Measurements from ENCODE around the gene FAM177B. TPM values are rescaled to one million over a fixed set of nuclear protein-coding genes. Genes with fewer than 3 reads are reported as not detected.

FAM177B gene
- total RNA-seq, 2 experiments from 2014 or later = not detected

DNA sequence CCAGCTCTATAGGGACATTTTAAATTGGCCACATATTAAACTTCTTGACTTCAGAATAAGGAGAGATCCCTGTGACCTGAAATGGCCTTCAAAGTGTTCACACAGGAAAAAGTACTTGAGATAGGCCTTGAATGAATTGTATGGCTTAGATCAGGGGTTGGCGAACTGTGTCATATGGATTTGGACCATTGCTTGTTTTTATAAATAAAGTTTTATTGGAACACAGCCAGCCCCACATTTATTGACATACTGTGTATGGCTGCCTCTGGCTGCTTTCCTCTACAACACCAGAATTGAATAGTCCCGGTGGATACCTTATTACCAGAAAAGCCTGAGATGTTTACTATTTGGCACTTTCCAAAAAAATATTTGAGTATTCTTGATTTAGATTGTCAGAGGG lies 20.6 kb upstream of the FAM177B start:
- no peak overlapping the region for H3K4me2 ChIP-seq (ENCODE audit: low read length)
- H3K4me3 ChIP-seq (ENCODE audit: low read depth, low read length, poor library complexity, severe bottlenecking) = no peak overlapping the region
- H3K79me2 ChIP-seq (ENCODE audit: insufficient read depth, low read depth, low read length) = peaks cover 16% of the 10 kb centered on the region; the same call in 1 of the 2 replicates
- no peaks in the 10 kb centered on the region for H4K20me1 ChIP-seq (ENCODE audit: insufficient read depth, low read length)
- TF ChIP-seq EZH2phosphoT487 (IDR thresholded peaks at IDR 0.05; ENCODE audit: borderline replicate concordance, low read depth, low read length) = no peak
- TF ChIP-seq, protein P1, sequence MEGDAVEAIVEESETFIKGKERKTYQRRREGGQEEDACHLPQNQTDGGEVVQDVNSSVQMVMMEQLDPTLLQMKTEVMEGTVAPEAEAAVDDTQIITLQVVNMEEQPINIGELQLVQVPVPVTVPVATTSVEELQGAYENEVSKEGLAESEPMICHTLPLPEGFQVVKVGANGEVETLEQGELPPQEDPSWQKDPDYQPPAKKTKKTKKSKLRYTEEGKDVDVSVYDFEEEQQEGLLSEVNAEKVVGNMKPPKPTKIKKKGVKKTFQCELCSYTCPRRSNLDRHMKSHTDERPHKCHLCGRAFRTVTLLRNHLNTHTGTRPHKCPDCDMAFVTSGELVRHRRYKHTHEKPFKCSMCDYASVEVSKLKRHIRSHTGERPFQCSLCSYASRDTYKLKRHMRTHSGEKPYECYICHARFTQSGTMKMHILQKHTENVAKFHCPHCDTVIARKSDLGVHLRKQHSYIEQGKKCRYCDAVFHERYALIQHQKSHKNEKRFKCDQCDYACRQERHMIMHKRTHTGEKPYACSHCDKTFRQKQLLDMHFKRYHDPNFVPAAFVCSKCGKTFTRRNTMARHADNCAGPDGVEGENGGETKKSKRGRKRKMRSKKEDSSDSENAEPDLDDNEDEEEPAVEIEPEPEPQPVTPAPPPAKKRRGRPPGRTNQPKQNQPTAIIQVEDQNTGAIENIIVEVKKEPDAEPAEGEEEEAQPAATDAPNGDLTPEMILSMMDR (conservative IDR thresholded peaks at IDR 0.05; ENCODE audit: low read length) = no peak
- H3K4me1 ChIP-seq (ENCODE audit: insufficient read depth, low read length, poor library complexity, severe bottlenecking) = peaks cover 4% of the 10 kb centered on the region
- BruUV-seq (replicated peaks) = no TSS peak
- H2AFZ ChIP-seq (ENCODE audit: low read length) = no peak overlapping the region
- no peak overlapping the region for H3K27ac ChIP-seq (ENCODE audit: low read depth, low read length, poor library complexity, severe bottlenecking)
- peaks cover 53% of the 10 kb centered on the region for H3K36me3 ChIP-seq (ENCODE audit: insufficient read depth, low read length)
- DNase-seq (ENCODE audit: low spot score) = no peak
- no peaks in the 10 kb centered on the region for H3K9me3 ChIP-seq (ENCODE audit: low read length)
- H3K9me2 ChIP-seq (ENCODE audit: insufficient read depth, low read length) = no peaks in the 10 kb centered on the region
- ChIA-PET CTCF (ENCODE audit: unreplicated experiment) (no interaction called here), POLR2A (interaction anchor here (2.8 kb wide), 1 partner anchor 16 kb away, joined by 9 read pairs; no protein-coding TSS in a partner anchor)
- intact Hi-C loops (cut with micrococcal nuclease; ENCODE audit: unreplicated experiment) = loop anchor here (10.0 kb wide), 1 partner anchor 252 kb away; no protein-coding TSS in a partner anchor

DNA sequence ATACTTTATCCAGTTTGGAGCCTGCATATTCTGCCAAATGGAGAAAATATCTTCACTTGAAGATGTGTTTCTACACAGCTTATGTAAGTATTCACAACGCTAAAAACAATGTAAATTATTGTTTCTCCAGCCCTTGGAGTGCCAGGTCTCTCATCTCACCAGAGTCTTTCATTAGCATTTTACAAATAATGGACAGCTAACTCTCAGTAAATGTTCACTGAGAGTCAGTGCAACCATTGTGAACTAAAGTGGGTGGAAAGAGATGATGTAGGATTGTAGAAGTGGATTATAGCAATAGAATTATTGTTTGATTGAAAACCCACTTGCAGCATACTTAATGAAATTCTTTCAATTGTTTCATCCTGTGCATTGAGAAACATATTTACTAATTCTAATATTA lies 8.3 kb upstream of the FAM177B start:
- POLR2A ChIA-PET = interaction anchor here (1.0 kb wide), 1 partner anchor 15 kb away, joined by 7 read pairs; no protein-coding TSS in a partner anchor
- no TSS peak for BruUV-seq (replicated peaks)
- H3K9me3 ChIP-seq (ENCODE audit: low read length) = no peaks in the 10 kb centered on the region
- H3K9me2 ChIP-seq (ENCODE audit: insufficient read depth, low read length) = no peaks in the 10 kb centered on the region
- H4K20me1 ChIP-seq (ENCODE audit: insufficient read depth, low read length) = peaks cover 14% of the 10 kb centered on the region
- H2AFZ ChIP-seq (ENCODE audit: low read length) = no peak overlapping the region
- no peak overlapping the region for H3K27ac ChIP-seq (ENCODE audit: low read depth, low read length, poor library complexity, severe bottlenecking)
- H3K36me3 ChIP-seq (ENCODE audit: insufficient read depth, low read length) = peaks cover 82% of the 10 kb centered on the region
- H3K4me2 ChIP-seq (ENCODE audit: low read length) = no peak overlapping the region
- no peak overlapping the region for H3K4me3 ChIP-seq (ENCODE audit: low read depth, low read length, poor library complexity, severe bottlenecking)
- CTCF ChIA-PET (ENCODE audit: unreplicated experiment) = no interaction called here
- no peak for DNase-seq (ENCODE audit: low spot score)
- H3K79me2 ChIP-seq (ENCODE audit: insufficient read depth, low read depth, low read length) = no peaks in the 10 kb centered on the region
- TF ChIP-seq, protein P1 (conservative IDR thresholded peaks at IDR 0.05; ENCODE audit: low read length) = no peak
- no peak for TF ChIP-seq EZH2phosphoT487 (IDR thresholded peaks at IDR 0.05; ENCODE audit: borderline replicate concordance, low read depth, low read length)
- intact Hi-C loops (cut with micrococcal nuclease; ENCODE audit: unreplicated experiment) = no loop called here
- peaks cover 32% of the 10 kb centered on the region for H3K4me1 ChIP-seq (ENCODE audit: insufficient read depth, low read length, poor library complexity, severe bottlenecking)

GRCh38 chr1:222730866-222731265 lies 6.1 kb upstream of the FAM177B start:
- H2AFZ ChIP-seq (ENCODE audit: low read length) = no peak overlapping the region
- POLR2A ChIA-PET = interaction anchor here (0.6 to 2.7 kb wide), 5 partner anchors 10 to 398 kb away, joined by 3 to 14 read pairs (median 3); no protein-coding TSS in a partner anchor

More at GRCh38 chr1:222730866-222731265, 6.1 kb upstream of the FAM177B start:
- H3K79me2 ChIP-seq (ENCODE audit: insufficient read depth, low read depth, low read length) = no peaks in the 10 kb centered on the region
- H4K20me1 ChIP-seq (ENCODE audit: insufficient read depth, low read length) = peaks cover 14% of the 10 kb centered on the region
- H3K36me3 ChIP-seq (ENCODE audit: insufficient read depth, low read length) = peaks cover 83% of the 10 kb centered on the region
- intact Hi-C loops (cut with micrococcal nuclease; ENCODE audit: unreplicated experiment) = no loop called here
- no peak overlapping the region for H3K27ac ChIP-seq (ENCODE audit: low read depth, low read length, poor library complexity, severe bottlenecking)
- no peaks in the 10 kb centered on the region for H3K9me2 ChIP-seq (ENCODE audit: insufficient read depth, low read length)
- CTCF ChIA-PET (ENCODE audit: unreplicated experiment) = no interaction called here
- TF ChIP-seq, protein P1 (conservative IDR thresholded peaks at IDR 0.05; ENCODE audit: low read length) = no peak
- TF ChIP-seq EZH2phosphoT487 (IDR thresholded peaks at IDR 0.05; ENCODE audit: borderline replicate concordance, low read depth, low read length) = no peak
- peaks cover 35% of the 10 kb centered on the region for H3K4me1 ChIP-seq (ENCODE audit: insufficient read depth, low read length, poor library complexity, severe bottlenecking)
- no peak overlapping the region for H3K4me2 ChIP-seq (ENCODE audit: low read length)
- DNase-seq (ENCODE audit: low spot score) = no peak
- no peaks in the 10 kb centered on the region for H3K9me3 ChIP-seq (ENCODE audit: low read length)
- H3K4me3 ChIP-seq (ENCODE audit: low read depth, low read length, poor library complexity, severe bottlenecking) = no peak overlapping the region
- BruUV-seq (replicated peaks) = no TSS peak

Measured in OCI-LY7 (cell line).